A673 (cell line): ENCODE measurements around the gene NACC2. TPM values are rescaled to one million over a fixed set of nuclear protein-coding genes. Genes with fewer than 3 reads are reported as not detected.

ENCODE experiments used
- BruUV-seq: library from RNA; stranded (reverse); fragments of 400-500 nt; replicated peaks from 2 replicates; lab custom pipeline; 2021; lab: Mats Ljungman, UMichigan
- CTCF ChIA-PET: fragments of 300-600 bp; sonication (Branson Sonifier 250); formaldehyde crosslinking; loops from one replicate; lab custom pipeline; 2022; ENCODE audit warnings: antibody characterized with exemption; lab: Charles Lee
- POLR2A ChIA-PET: fragments of 300-600 bp; sonication (Branson Sonifier 250); formaldehyde crosslinking; loops from one replicate; lab custom pipeline; 2022; ENCODE audit warnings: antibody characterized with exemption; ENCODE audit not compliant: low non-redundant PET; lab: Charles Lee
- DNase-seq: peaks from one replicate; pipeline ENCODE4 v3.0.0-alpha.2; 2015; ENCODE audit warnings: low spot score
- H3K27ac ChIP-seq: fragments of 200-600 bp; sonication (generic); 2 replicates; pipeline ENCODE4 v1.5.1; 2016; ENCODE audit warnings: mixed run types, low read depth, mild to moderate bottlenecking, mixed read lengths, antibody characterized with exemption, low read length; ENCODE audit not compliant: poor library complexity, severe bottlenecking
- H3K27me3 ChIP-seq: fragments of 200-600 bp; sonication (generic); replicated peaks from 2 replicates; pipeline ENCODE4 v1.6.1; 2017; ENCODE audit warnings: mixed run types, low read depth, mild to moderate bottlenecking, mixed read lengths, antibody characterized with exemption, low read length; ENCODE audit not compliant: insufficient read depth, poor library complexity
- H3K36me3 ChIP-seq: fragments of 200-600 bp; sonication (generic); 2 replicates; pipeline ENCODE4 v1.6.1; 2016; ENCODE audit warnings: mixed run types, mild to moderate bottlenecking, mixed read lengths, antibody characterized with exemption, low read length; ENCODE audit not compliant: insufficient read depth, poor library complexity, severe bottlenecking
- H3K4me1 ChIP-seq: fragments of 200-600 bp; sonication (generic); 2 replicates; pipeline ENCODE4 v1.6.1; 2017; ENCODE audit warnings: mixed run types, mild to moderate bottlenecking, mixed read lengths, antibody characterized with exemption, low read length; ENCODE audit not compliant: insufficient read depth, poor library complexity, severe bottlenecking
- H3K4me3 ChIP-seq: fragments of 200-600 bp; sonication (generic); 2 replicates; pipeline ENCODE4 v1.5.1; 2016; ENCODE audit warnings: low read depth, mixed run types, mild to moderate bottlenecking, mixed read lengths, low read length; ENCODE audit not compliant: poor library complexity, severe bottlenecking
- H3K9me3 ChIP-seq: fragments of 200-600 bp; sonication (generic); 2 replicates; pipeline ENCODE4 v1.6.1; 2016; ENCODE audit warnings: mixed run types, low read depth, mild to moderate bottlenecking, mixed read lengths, antibody characterized with exemption, low read length; ENCODE audit not compliant: poor library complexity, severe bottlenecking
- EZH2 ChIP-seq: fragments of 200-600 bp; sonication (generic); IDR thresholded peaks from 2 replicates; pipeline ENCODE4 v1.6.1; 2017; ENCODE audit warnings: borderline replicate concordance, low read depth, mild to moderate bottlenecking, mixed read lengths, antibody characterized with exemption, low read length; ENCODE audit not compliant: poor library complexity, severe bottlenecking
- intact Hi-C: fragments of 100-400 bp; cut with micrococcal nuclease; formaldehyde crosslinking; loops from one replicate; pipeline ENCODE4 v1.10.0; 2022; ENCODE audit not compliant: unreplicated experiment
- total RNA-seq: library from RNA; stranded (reverse); gene quantifications from 2 replicates; pipeline ENCODE4 v1.2.3, GENCODE V29; 2021
- TF ChIP-seq, protein P1 (sequence below): fragments of 300-800, 200-600 bp; sonication (generic); conservative IDR thresholded peaks from 2 replicates; pipeline ENCODE4 v1.5.1; 2017; ENCODE audit warnings: low read depth, mild to moderate bottlenecking, antibody characterized with exemption, low read length, moderate library complexity, mixed read lengths

NACC2 gene
- total RNA-seq, 1 experiment from 2014 or later: 19.5 TPM

- H3K27me3 ChIP-seq: no peaks in the 10 kb centered on the region
- TF ChIP-seq EZH2: no peak
- TF ChIP-seq, protein P1, sequence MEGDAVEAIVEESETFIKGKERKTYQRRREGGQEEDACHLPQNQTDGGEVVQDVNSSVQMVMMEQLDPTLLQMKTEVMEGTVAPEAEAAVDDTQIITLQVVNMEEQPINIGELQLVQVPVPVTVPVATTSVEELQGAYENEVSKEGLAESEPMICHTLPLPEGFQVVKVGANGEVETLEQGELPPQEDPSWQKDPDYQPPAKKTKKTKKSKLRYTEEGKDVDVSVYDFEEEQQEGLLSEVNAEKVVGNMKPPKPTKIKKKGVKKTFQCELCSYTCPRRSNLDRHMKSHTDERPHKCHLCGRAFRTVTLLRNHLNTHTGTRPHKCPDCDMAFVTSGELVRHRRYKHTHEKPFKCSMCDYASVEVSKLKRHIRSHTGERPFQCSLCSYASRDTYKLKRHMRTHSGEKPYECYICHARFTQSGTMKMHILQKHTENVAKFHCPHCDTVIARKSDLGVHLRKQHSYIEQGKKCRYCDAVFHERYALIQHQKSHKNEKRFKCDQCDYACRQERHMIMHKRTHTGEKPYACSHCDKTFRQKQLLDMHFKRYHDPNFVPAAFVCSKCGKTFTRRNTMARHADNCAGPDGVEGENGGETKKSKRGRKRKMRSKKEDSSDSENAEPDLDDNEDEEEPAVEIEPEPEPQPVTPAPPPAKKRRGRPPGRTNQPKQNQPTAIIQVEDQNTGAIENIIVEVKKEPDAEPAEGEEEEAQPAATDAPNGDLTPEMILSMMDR: no peak
- no peaks in the 10 kb centered on the region for H3K9me3 ChIP-seq
- DNase-seq: no peak
- H3K4me3 ChIP-seq: no peak overlapping the region
- H3K36me3 ChIP-seq: no peaks in the 10 kb centered on the region
- no peak overlapping the region for H3K27ac ChIP-seq
- H3K4me1 ChIP-seq: peaks cover 58% of the 10 kb centered on the region
- intact Hi-C loops: no loop called here
- POLR2A ChIA-PET: no interaction called here
- BruUV-seq: no TSS peak
- CTCF ChIA-PET: interaction anchor here (1.3 kb wide), 1 partner anchor 19 kb away, joined by 4 read pairs; no protein-coding TSS in a partner anchor
Observed at GRCh38 chr9:135988493-135988892, 106.6 kb downstream of the NACC2 start.

- Histone ChIP-seq H3K4me1 (peaks cover 58% of the 10 kb centered on the region), H3K36me3 (no peaks in the 10 kb centered on the region), H3K27me3 (no peaks in the 10 kb centered on the region), H3K4me3 (no peak overlapping the region), H3K9me3 (no peaks in the 10 kb centered on the region), H3K27ac (no peak overlapping the region)
- ChIA-PET POLR2A (no interaction called here), CTCF (no interaction called here)
- TF ChIP-seq, protein P1: no peak
- TF ChIP-seq EZH2: no peak
- intact Hi-C loops: no loop called here
- no TSS peak for BruUV-seq
- no peak for DNase-seq
Observed at GRCh38 chr9:135987838-135988404, 107.2 kb downstream of the NACC2 start.

- BruUV-seq: no TSS peak
- TF ChIP-seq EZH2: no peak
- TF ChIP-seq, protein P1: no peak
- peaks cover 52% of the 10 kb centered on the region for H3K4me1 ChIP-seq
Observed at GRCh38 chr9:135986605-135987004, 108.5 kb downstream of the NACC2 start.

More at GRCh38 chr9:135986605-135987004, 108.5 kb downstream of the NACC2 start:
- ChIA-PET CTCF (no interaction called here), POLR2A (no interaction called here)
- H3K36me3 ChIP-seq: no peaks in the 10 kb centered on the region
- no peak overlapping the region for H3K4me3 ChIP-seq
- H3K9me3 ChIP-seq: no peaks in the 10 kb centered on the region
- H3K27me3 ChIP-seq: no peaks in the 10 kb centered on the region
- peak overlapping the region; percentile 47 for H3K27ac ChIP-seq
- DNase-seq: no peak
- intact Hi-C loops: no loop called here
